Activated CD8-positive, alpha-beta T cell treated with anti-CD3 and anti-CD28 coated beads for 36 hours (primary cell): Measurements from ENCODE around the gene COPRS. TPM values are rescaled to one million over a fixed set of nuclear protein-coding genes. Genes with fewer than 3 reads are reported as not detected.
A peak's percentile ranks its signal among the peaks of the same experiment; 100 is the strongest.

Experiments used
- ATAC-seq: fragments of 200-7000 bp; cut with Tn5 transposase; one replicate; pipeline ENCODE4 v1.10.0; 2021; ENCODE audit warnings: mild to moderate bottlenecking, moderate library complexity
- CTCF ChIA-PET: fragments of 350-600 bp; sonication (Branson Sonifier 250); formaldehyde crosslinking; loops from one replicate; lab custom pipeline; 2021; ENCODE audit warnings: antibody characterized with exemption; lab: Charles Lee
- POLR2A ChIA-PET: fragments of 350-600 bp; sonication (Branson Sonifier 250); formaldehyde crosslinking; loops from one replicate; lab custom pipeline; 2021; ENCODE audit warnings: antibody characterized with exemption; lab: Charles Lee
- DNase-seq: peaks from one replicate; pipeline ENCODE4 v3.0.0-alpha.2; 2020
- H3K27ac Mint-ChIP-seq: one replicate; pipeline ENCODE4 v1.8.0; 2021; ENCODE audit warnings: mild to moderate bottlenecking, mixed read lengths
- H3K27me3 Mint-ChIP-seq: one replicate; pipeline ENCODE4 v1.8.0; 2021; ENCODE audit warnings: mixed read lengths
- H3K36me3 Mint-ChIP-seq: one replicate; pipeline ENCODE4 v1.8.0; 2021; ENCODE audit warnings: low read depth, mixed read lengths
- H3K4me1 Mint-ChIP-seq: one replicate; pipeline ENCODE4 v1.8.0; 2021; ENCODE audit warnings: low read depth, mixed read lengths
- H3K4me3 Mint-ChIP-seq: one replicate; pipeline ENCODE4 v1.8.0; 2021; ENCODE audit warnings: mild to moderate bottlenecking, moderate library complexity, mixed read lengths
- H3K9me3 Mint-ChIP-seq: one replicate; pipeline ENCODE4 v1.8.0; 2021; ENCODE audit warnings: mixed read lengths
- intact Hi-C: fragments of 100-400 bp; cut with micrococcal nuclease; formaldehyde crosslinking; loops from one replicate; pipeline ENCODE4 v1.10.0; 2022
- total RNA-seq, 2 experiments: library from RNA; stranded (reverse); gene quantifications; one replicate each; pipeline ENCODE4 v1.2.3, GENCODE V29; 2021
- TF ChIP-seq, protein P1 (sequence below): fragments of 200-600 bp; IDR thresholded peaks from one replicate; pipeline ENCODE4 v1.8.0; 2022; ENCODE audit warnings: antibody characterized with exemption, mild to moderate bottlenecking

The COPRS gene, protein sequence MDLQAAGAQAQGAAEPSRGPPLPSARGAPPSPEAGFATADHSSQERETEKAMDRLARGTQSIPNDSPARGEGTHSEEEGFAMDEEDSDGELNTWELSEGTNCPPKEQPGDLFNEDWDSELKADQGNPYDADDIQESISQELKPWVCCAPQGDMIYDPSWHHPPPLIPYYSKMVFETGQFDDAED
- 10 to 100 TPM; 57.5 to 57.6 TPM for total RNA-seq

DNA sequence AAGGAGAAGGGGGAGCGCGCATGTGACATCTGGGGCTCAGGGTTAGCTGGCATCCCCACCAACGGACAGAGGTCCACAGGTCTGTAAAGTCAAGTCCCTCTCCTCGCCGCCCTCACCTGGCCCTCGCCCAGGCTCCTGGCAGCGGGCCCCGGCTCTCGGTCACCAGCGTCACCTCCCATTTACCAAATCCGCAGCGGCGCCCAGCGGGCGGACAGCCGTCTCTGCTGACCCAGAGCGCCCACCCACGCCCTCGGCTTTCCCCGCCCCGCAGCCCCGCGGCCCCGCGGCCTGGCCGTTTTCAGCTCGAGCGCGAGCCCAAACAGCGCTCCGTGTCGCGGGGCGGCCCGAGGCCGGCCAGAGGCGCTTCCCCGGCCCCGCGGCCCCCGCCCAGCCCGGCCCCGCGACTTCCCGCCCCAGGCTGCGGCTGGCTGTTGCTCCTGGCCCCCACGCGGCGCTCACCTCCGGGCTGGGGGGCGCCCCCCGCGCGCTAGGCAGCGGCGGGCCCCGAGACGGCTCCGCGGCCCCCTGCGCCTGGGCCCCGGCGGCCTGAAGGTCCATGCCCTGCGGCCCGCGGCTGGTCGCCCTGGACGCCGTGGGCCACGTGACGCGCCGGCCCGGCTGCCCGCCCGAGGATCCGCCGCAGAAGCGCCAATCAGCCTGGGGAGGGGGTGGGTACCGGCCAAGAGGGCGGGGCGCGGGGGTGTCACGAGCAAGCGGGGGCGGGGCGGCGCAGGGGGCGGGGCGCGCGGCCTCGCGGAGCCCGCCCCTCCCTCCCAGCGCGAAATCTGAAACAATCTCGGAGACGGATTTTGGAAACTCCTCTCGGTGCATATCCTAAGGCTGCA, at the start of gene COPRS:
Gene COPRS (minus strand): TSS at position 603 of the 845 bp plus-strand sequence. CDS start 45 bp downstream, at position 558.
- TF ChIP-seq, protein P1, sequence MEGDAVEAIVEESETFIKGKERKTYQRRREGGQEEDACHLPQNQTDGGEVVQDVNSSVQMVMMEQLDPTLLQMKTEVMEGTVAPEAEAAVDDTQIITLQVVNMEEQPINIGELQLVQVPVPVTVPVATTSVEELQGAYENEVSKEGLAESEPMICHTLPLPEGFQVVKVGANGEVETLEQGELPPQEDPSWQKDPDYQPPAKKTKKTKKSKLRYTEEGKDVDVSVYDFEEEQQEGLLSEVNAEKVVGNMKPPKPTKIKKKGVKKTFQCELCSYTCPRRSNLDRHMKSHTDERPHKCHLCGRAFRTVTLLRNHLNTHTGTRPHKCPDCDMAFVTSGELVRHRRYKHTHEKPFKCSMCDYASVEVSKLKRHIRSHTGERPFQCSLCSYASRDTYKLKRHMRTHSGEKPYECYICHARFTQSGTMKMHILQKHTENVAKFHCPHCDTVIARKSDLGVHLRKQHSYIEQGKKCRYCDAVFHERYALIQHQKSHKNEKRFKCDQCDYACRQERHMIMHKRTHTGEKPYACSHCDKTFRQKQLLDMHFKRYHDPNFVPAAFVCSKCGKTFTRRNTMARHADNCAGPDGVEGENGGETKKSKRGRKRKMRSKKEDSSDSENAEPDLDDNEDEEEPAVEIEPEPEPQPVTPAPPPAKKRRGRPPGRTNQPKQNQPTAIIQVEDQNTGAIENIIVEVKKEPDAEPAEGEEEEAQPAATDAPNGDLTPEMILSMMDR: no peak
- ChIA-PET CTCF (interaction anchor here (2.0 kb wide), 1 partner anchor 42 kb away, joined by 6 read pairs; the partner anchor contains the start of gene UTP6), POLR2A (interaction anchor here (0.8 to 3.4 kb wide), 5 partner anchors 9 to 541 kb away, joined by 3 to 14 read pairs (median 4); partner anchors contain the start of gene UTP6)
- ATAC-seq (peak; percentile 85), DNase-seq (peak; percentile 80)
- H3K36me3 Mint-ChIP-seq: peaks cover 18% of the 10 kb centered on the region
- no peaks in the 10 kb centered on the region for H3K27me3 Mint-ChIP-seq
- peaks cover 18% of the 10 kb centered on the region for H3K4me1 Mint-ChIP-seq
- peak within 1 kb of the TSS; percentile 83 for H3K27ac Mint-ChIP-seq
- intact Hi-C loops: no loop called here
- peak within 1 kb of the TSS; percentile 73 for H3K4me3 Mint-ChIP-seq
- H3K9me3 Mint-ChIP-seq: no peaks in the 10 kb centered on the region

DNA sequence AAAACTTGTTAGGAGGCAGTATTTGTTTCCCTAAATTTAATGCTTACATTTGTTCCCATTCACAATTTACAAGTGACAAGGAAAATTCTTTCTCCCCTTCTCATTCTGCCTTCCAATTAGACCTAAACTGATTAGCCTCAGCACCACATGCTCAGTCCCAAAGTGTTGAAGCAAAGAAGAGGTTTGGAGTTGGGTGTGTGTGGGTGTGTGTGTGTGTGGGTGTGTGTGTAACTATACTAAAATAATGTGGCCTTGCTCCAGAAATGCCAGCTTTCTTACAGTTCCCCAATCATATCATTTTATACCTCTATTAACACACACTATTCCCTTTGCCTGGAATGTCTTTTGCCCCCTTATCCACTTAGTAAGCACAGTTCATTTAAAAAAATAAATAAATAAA, 49.3 kb upstream of the COPRS start:
- Mint-ChIP-seq H3K9me3 (no peaks in the 10 kb centered on the region), H3K36me3 (no peaks in the 10 kb centered on the region), H3K4me1 (peaks cover 17% of the 10 kb centered on the region), H3K27ac (no peak overlapping the region), H3K27me3 (peaks cover 16% of the 10 kb centered on the region), H3K4me3 (no peak overlapping the region)
- intact Hi-C loops: no loop called here
- no peak for ATAC-seq
- ChIA-PET CTCF (interaction anchor here (1.6 kb wide), 1 partner anchor 27 kb away, joined by 4 read pairs; no protein-coding TSS in a partner anchor), POLR2A (interaction anchor here (0.7 to 1.1 kb wide), 2 partner anchors 9 to 1906 kb away, joined by 3 read pairs; no protein-coding TSS in a partner anchor)
- no peak for DNase-seq
- TF ChIP-seq, protein P1: no peak

DNA sequence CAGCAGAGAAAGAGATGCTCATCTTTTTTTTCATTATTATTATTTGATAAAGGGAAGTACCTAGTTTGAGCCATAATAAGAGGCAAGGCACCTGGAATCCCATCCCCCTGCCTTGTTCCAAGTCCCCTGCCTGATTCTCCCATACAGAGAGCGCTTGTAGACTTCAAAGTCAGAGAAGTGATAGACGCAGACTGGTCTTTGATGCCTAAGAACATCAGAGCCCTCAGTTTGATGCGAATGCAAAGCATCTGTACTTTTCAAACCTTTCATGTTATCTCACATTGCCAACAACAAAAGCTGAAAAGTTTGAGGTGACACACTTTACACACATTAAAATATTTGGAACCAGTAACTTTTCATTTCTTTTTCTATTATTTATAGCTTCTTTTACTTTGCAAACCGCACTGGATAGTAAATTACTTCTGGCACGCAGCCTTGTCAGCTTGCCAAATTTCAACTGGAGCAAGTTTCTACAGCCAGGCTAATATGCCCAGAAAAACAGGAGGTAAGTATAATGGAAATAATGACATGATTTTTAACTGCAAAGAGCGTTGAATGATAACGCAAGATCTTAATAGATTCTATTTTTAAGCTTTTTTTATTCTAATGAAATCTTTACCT, 48.4 kb upstream of the COPRS start:
- peak; percentile 45 for ATAC-seq
- Mint-ChIP-seq H3K4me1 (peaks cover 23% of the 10 kb centered on the region), H3K9me3 (no peaks in the 10 kb centered on the region), H3K4me3 (no peak overlapping the region), H3K36me3 (no peaks in the 10 kb centered on the region), H3K27ac (no peak overlapping the region), H3K27me3 (peaks cover 16% of the 10 kb centered on the region)
- DNase-seq: no peak
- TF ChIP-seq, protein P1: no peak
- CTCF ChIA-PET: interaction anchor here (1.5 to 1.6 kb wide), 3 partner anchors 11 to 66 kb away, joined by 3 to 4 read pairs (median 4); no protein-coding TSS in a partner anchor
- intact Hi-C loops: no loop called here
- POLR2A ChIA-PET: interaction anchor here (0.7 to 1.1 kb wide), 2 partner anchors 10 to 1907 kb away, joined by 3 read pairs; no protein-coding TSS in a partner anchor

DNA sequence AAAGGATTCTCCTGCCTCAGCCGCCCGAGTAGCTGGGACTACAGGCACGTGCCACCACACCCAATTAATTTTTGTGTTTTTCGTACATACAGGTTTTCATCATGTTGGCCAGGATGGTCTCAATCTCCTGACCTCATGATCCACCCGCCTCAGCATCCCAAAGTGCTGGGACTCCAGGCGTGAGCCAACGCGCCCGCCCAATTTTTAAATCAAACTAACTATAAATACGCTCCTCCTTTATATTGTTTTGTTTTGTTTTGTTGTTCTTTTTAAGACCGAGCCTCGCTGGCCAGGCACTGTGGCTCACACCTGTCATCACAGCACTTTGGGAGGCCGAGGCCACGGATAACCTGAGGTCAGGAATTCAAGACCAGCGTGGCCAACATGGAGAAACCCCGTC, 44.4 kb upstream of the COPRS start:
- no peak overlapping the region for H3K27ac Mint-ChIP-seq
- H3K4me3 Mint-ChIP-seq: no peak overlapping the region
- peaks cover 27% of the 10 kb centered on the region for H3K4me1 Mint-ChIP-seq
- CTCF ChIA-PET: interaction anchor here (2.3 kb wide), 1 partner anchor 10 kb away, joined by 8 read pairs; no protein-coding TSS in a partner anchor
- H3K36me3 Mint-ChIP-seq: peaks cover 6% of the 10 kb centered on the region
- no peak for ATAC-seq
- intact Hi-C loops: no loop called here
- TF ChIP-seq, protein P1: no peak
- no peaks in the 10 kb centered on the region for H3K27me3 Mint-ChIP-seq
- DNase-seq: no peak
- H3K9me3 Mint-ChIP-seq: no peaks in the 10 kb centered on the region
- POLR2A ChIA-PET: no interaction called here
